ENCODE data around the gene VWA8. TPM values are rescaled to one million over a fixed set of nuclear protein-coding genes. Genes with fewer than 3 reads are reported as not detected.
"Not testable (repeated sequence)": the region's sequence is repeated elsewhere in the genome, so short reads cannot be mapped to it uniquely, and the experiment has no call there.

The VWA8 gene
- total RNA-seq, 1 donor from 2014 or later: 49.3 TPM

- no peak for DNase-seq (ENCODE audit: low spot score in 2 of 2)
- no peak for FAIRE-seq
These were observed 327.1 kb downstream of the VWA8 start for GRCh38 chr13:41633776-41634175.

DNA sequence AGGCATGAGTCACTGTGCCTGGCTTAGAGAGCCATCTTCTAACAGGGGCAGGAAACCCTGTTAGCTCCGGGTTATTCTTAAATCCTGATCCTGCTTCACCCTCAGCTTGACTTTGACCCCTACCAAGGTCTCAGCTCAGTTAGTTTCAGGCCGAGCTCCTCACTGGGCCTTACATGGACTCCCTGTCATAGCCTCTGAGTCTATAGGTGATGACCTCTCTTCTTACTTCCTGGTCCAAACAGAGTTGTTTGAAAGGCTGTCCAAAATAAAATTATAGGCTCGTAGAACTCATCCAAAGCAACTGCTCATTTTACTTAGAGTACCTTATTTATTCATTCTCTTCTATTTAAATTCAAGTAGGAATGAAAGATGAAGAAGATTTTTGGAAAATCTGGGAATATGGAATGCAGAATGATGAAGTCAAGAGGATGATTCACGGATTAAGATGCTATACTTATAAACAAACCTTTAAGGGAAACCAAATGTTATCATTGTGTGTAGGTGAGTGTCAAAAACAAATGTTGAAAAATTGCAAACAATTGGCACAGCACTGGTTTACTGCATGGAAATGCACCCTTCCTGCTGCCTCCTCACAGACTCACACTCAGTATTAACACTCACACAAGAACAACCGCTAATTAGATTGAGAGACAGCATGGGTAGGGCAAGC lies 329.5 kb downstream of the VWA8 start:
- DNase-seq (ENCODE audit: low spot score in 2 of 2): no peak
- FAIRE-seq: no peak

GRCh38 chr13:41627425-41627824 lies 333.5 kb downstream of the VWA8 start:
- DNase-seq (ENCODE audit: low spot score in 2 of 2) (no peak), FAIRE-seq (no peak)

DNA sequence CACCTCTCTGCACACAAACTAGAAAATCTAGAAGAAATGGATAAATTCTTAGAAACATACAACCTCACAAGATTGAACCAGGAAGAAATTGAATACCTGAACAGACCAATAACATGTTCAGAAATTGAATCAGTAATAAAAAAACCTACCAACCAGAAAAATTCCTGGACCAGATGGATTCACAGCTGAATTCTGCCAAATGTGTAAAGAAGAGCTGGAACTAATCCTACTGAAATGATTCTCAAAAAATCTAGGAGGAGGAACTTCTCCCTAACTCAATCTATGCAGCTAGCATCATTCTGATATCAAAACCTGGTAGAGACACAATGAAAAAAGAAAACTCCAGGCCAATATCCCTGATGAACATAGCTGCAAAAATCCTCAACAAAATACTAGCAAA lies 336.9 kb downstream of the VWA8 start:
- no peak for FAIRE-seq
- DNase-seq (ENCODE audit: low spot score in 2 of 2): no peak

- DNase-seq (ENCODE audit: low spot score in 2 of 2) (no peak), FAIRE-seq (no peak)
These were observed 338.2 kb downstream of the VWA8 start for GRCh38 chr13:41622432-41623429.

DNA sequence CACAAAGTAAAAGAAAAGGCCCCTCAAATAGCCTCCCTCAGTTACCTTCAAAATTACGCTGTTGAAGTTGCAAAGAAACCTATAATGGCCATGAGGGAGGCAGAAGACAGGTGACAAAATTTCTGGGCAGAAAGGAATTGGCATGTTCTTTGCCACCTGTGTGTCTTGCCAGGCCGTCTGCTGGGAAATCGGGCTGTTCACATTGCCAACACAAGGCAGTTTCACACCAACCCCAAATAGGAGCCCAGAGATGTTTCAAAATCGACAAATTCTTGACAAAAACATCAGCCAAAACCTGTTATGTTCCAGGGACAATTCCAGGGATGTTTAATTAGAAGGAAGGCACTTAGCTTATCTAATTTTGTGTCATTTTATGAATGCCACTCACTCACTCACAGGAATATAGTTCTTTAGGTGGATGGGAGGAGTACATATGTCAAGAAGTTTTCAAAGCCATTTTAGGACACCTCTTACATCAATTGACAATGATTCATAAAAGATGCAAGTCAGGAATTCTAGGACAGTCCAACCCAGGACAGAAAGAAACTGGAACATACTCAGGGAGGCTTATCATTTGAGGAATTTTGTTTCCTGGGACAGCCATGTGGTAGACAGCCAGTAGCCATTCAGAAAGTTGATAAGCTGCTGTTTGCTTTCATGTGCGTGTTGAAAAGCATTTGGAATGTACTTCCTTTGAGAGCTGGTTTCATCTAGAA lies 339.0 kb downstream of the VWA8 start:
- DNase-seq (ENCODE audit: low spot score in 2 of 2): no peak
- no peak for FAIRE-seq

GRCh38 chr13:41617633-41618032 lies 343.3 kb downstream of the VWA8 start:
- FAIRE-seq; DNase-seq (ENCODE audit: low spot score in 2 of 2): not testable (repeated sequence)

DNA sequence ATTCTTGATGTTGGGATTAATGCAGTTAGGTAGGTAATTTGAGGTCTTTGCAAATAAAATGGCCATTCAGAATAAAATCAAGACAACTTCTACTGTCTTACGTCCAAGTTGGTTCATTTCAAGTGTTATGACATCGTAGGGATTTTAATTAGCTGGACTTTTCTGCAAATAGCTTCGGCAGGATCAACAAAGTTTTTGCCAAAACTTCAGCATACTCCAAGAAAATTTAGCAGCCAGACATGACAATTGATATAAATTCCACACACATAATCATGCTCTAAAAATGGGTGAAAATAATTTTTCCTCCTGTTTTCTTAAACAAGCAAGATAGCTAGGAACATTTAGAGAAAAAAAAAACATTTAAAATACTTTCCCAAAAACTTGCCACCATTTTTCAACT lies 344.8 kb downstream of the VWA8 start:
- no peak for DNase-seq (ENCODE audit: low spot score in 2 of 2)
- no peak for FAIRE-seq

- no peak for FAIRE-seq
These were observed 345.4 kb downstream of the VWA8 start for GRCh38 chr13:41615528-41615855.

DNA sequence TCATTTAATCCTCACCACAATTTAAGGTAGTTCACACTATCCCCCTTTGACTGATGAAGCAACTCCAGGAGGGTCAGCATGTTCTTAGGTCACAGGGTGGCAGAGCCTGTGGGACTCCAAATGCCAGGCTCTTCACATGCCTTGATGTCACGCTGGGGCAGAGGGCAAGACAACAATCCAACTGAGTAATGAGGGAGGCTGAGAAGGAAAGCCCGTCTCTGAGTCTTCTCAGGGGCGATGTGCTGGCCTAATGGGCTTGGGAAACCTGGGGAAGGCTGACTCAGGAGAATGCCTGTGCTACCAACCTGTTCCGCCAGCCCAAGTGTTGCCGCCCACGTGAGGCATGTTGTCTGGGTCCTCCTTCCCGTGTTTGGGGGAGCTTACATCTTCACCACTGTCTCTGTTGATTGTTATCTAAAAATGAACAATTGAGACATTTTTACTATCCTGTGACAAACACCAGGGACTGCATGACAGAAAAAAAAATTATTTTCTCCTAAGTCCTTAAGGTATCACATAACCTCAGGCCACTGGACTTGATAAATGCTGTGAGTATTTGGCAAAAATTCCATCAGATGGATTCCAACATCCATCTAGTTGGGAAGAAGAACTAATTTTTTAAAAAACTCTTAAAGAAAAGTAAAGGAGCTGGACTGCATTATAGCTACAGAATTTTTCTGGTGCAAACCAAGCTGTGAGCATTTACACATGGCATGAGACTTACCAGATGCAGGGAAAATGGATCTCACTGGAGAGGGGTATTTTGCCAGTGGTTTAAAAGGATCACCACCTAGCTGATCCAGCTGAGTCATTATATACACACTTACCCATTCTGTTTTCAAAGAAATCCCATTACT lies 346.0 kb downstream of the VWA8 start:
- FAIRE-seq (no peak), DNase-seq (ENCODE audit: low spot score in 2 of 2) (no peak)

More at GRCh38 chr13:41615528-41615855, 345.4 kb downstream of the VWA8 start:
- DNase-seq (ENCODE audit: low spot score in 2 of 2): no peak

GRCh38 chr13:41613984-41614661 lies 346.8 kb downstream of the VWA8 start:
- FAIRE-seq (no peak), DNase-seq (ENCODE audit: low spot score in 2 of 2) (no peak)

DNA sequence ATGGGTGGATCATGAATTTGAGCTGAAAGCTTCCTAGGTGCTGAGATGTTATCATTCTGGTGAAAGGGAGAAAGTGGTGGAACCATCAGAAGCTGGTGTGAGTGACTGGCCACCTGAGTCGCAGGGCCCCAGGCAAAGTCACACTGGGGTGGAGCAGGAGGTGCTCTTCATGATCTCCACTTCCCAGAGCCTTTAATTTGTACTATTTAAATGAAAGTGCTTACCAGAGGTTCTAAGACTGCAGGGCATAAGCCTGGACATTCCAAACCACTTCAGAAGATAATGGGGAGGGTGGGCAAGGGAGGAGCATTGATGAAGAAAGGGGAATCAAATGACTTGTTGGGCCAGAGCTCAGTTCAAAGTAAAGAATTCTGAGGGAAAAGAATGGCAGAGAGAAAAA lies 347.4 kb downstream of the VWA8 start:
- no peak for DNase-seq (ENCODE audit: low spot score in 2 of 2)
- FAIRE-seq: no peak

DNA sequence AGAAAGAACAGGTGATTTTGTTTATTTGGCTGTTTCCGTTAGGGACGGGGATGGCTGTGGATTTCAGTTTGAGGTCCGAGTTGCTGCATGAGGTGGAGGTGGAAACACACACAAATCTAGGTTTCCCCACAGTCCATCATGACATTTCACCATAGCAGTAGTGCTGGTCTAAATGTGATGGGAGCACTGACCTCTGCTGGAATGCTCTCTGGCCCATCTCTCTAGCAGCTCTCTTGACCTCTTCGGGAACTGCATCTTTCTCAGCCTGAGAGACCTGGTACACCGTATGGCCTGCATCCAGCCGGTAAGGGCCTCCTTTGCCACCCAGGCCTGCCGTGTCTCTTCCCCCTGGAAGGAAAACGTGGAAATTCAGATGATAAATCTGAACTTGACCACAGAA lies 349.5 kb downstream of the VWA8 start:
- no peak for FAIRE-seq
- DNase-seq (ENCODE audit: low spot score in 2 of 2): no peak

DNA sequence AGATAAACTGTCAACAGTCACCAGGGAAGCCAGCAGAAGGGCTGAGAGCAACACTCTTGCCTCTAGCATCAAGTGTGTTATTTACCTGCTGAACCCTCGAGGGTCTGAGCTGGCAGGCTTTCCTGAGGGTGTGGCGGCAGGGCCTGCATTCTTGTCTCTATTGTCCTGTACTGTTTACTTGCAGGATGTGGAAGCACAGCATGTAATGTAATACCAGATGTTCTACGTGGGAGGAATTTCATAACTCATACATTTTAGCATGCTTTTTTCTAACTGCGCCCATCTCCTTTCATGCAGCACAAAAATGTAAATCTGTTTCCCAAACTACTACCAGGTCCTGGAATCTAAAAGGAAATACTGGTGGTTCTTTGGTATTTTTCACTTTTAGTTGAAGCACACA lies 350.5 kb downstream of the VWA8 start:
- FAIRE-seq (no peak), DNase-seq (ENCODE audit: low spot score in 2 of 2) (no peak)

GRCh38 chr13:41609828-41610227 lies 351.1 kb downstream of the VWA8 start:
- no peak for FAIRE-seq

DNA sequence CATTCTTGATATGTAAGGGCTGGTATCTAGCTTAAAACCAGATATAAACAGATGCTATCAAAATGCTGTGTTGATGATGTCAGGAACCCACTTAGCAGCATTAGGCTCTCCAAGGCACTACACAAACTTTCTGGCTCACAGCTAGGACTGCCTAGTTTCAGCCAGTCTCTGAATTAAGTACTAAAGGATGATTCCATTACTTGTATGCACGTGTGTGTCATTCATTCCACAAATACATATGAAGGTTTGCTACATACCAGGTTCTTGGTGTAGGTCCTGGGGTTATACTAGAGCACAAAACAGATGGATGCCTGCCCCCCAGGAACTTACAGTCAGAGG lies 352.1 kb downstream of the VWA8 start:
- FAIRE-seq (no peak), DNase-seq (ENCODE audit: low spot score in 2 of 2) (no peak)

More at GRCh38 chr13:41609828-41610227, 351.1 kb downstream of the VWA8 start:
- DNase-seq (ENCODE audit: low spot score in 2 of 2): no peak

GRCh38 chr13:41608111-41608838 lies 352.6 kb downstream of the VWA8 start:
- FAIRE-seq (no peak), DNase-seq (ENCODE audit: low spot score in 2 of 2) (no peak)

DNA sequence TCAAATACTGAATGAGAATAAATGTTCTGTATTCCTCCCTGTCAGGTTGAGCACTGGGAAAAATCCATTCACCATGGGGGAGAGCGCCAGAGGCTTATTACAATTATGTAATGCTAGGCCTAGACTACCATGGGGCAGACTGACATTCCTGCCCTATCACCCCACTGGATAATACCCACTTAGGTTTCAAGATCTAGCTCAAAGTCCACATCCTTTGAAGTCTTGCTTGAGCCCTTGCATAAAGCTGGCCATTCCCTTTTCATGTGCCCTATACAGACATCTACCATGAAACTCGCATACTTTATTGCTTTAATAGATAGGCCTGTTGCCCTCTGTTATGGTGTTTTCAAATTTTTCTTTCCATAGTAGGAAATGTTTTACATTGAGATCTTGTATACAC lies 354.3 kb downstream of the VWA8 start:
- DNase-seq (ENCODE audit: low spot score in 2 of 2): no peak
- no peak for FAIRE-seq
